Measurements from ENCODE around the gene BUD31. TPM values are rescaled to one million over a fixed set of nuclear protein-coding genes. Genes with fewer than 3 reads are reported as not detected.

Gene BUD31
- total RNA-seq, 1 experiment from 2014 or later: 104 TPM

GRCh38 chr7:99437946-99438572 lies 29.3 kb downstream of the BUD31 start:
- H3K23me2 ChIP-seq (ENCODE audit: insufficient read length, low read depth, low read length, poor library complexity, severe bottlenecking): peaks cover 7% of the 10 kb centered on the region
- H2AK5ac ChIP-seq (ENCODE audit: insufficient read length, low read length): no peak overlapping the region
- H2BK120ac ChIP-seq (ENCODE audit: low read depth, low read length, poor library complexity, severe bottlenecking): no peak overlapping the region
- peak overlapping the region; percentile 79 for H3K14ac ChIP-seq (ENCODE audit: insufficient read depth, low read length)
- H4K20me1 ChIP-seq (ENCODE audit: control insufficient read depth, insufficient read depth, insufficient read length): no peaks in the 10 kb centered on the region
- no peak overlapping the region for H2BK5ac ChIP-seq (ENCODE audit: insufficient read length, low read length)
- H3K4me1 Mint-ChIP-seq: peaks cover 16 to 29% of the 10 kb centered on the region in 2 experiments
- no peaks in the 10 kb centered on the region for H3K27me3 Mint-ChIP-seq (ENCODE audit: low read depth)
- H4K91ac ChIP-seq (ENCODE audit: insufficient read length, low read depth, low read length): no peak overlapping the region
- no peak overlapping the region for H3T11ph ChIP-seq (ENCODE audit: low read length)
- no peaks in the 10 kb centered on the region for H3K9me3 Mint-ChIP-seq
- no peak overlapping the region; the same call in 1 of the 2 replicates for H2BK15ac ChIP-seq (ENCODE audit: low read depth, low read length)
- no peak overlapping the region for H2BK20ac ChIP-seq (ENCODE audit: low read depth, low read length, poor library complexity, severe bottlenecking)
- H3K36me3 Mint-ChIP-seq (ENCODE audit: insufficient read depth in 1 of 3, low read depth in 3 of 3): peaks cover 27 to 49% (median 44%) of the 10 kb centered on the region in 3 experiments
- H4K5ac ChIP-seq (ENCODE audit: insufficient read length, low read depth, low read length): no peak overlapping the region
- H3K9ac ChIP-seq (ENCODE audit: extremely low read depth, insufficient read length, low read length): peak overlapping the region; percentile 67
- DNase-seq: no peak
- H4K8ac ChIP-seq (replicated peaks; ENCODE audit: insufficient read length, low read depth, low read length): no peak overlapping the region
- no peaks in the 10 kb centered on the region for H3K79me1 ChIP-seq (ENCODE audit: insufficient read depth, low read depth, low read length, poor library complexity, severe bottlenecking)
- no peaks in the 10 kb centered on the region for H3K27me3 ChIP-seq (ENCODE audit: insufficient read depth, low read length)
- H3K18ac ChIP-seq (ENCODE audit: insufficient read length, low read depth, low read length): no peak overlapping the region
- H3K9me3 ChIP-seq (ENCODE audit: control insufficient read depth, low read depth, low read length): no peaks in the 10 kb centered on the region
- peaks cover 11% of the 10 kb centered on the region; the same call in 1 of the 2 replicates for H3K79me2 ChIP-seq (ENCODE audit: insufficient read depth, low read length)
- H3K4me2 ChIP-seq (ENCODE audit: insufficient read depth, insufficient read length, low read length): peak overlapping the region; percentile 81
- WGBS (ENCODE audit: extremely low coverage, insufficient read length, low lambda C conversion rate): no CpG with 5 or more reads among the region's 20 CpGs
- no peak overlapping the region for H3K4ac ChIP-seq (ENCODE audit: low read depth, low read length)
- H3K27ac ChIP-seq (ENCODE audit: insufficient read length, low read depth, low read length): no peak overlapping the region
- no peak overlapping the region for H3K23ac ChIP-seq (ENCODE audit: insufficient read length, low read depth, low read length)
- no peak for TF ChIP-seq CTCF (conservative IDR thresholded peaks at IDR 0.05)
- peaks cover 3% of the 10 kb centered on the region; the same call in 1 of the 2 replicates for H3K4me1 ChIP-seq (ENCODE audit: insufficient read depth, low read length)
- no peak overlapping the region for H2BK12ac ChIP-seq (ENCODE audit: insufficient read length, low read depth, low read length)
- no peak overlapping the region for H3K56ac ChIP-seq (ENCODE audit: insufficient read length, low read depth, low read length)
- peak overlapping the region; percentile 96 to 99 (median 98) for H3K27ac Mint-ChIP-seq
- H2AFZ ChIP-seq (ENCODE audit: low read length): no peak overlapping the region
- peak overlapping the region; percentile 98 to 99 for H3K4me3 Mint-ChIP-seq

Measured in H9 (cell line).